Hepatocyte (in vitro differentiated cells): ENCODE data around the gene SIPA1L2.
"Not testable (repeated sequence)": the region's sequence is repeated elsewhere in the genome, so short reads cannot be mapped to it uniquely, and the experiment has no call there.

Experiments
- EZH2 ChIP-seq: fragments of 200-600 bp; sonication (generic); IDR thresholded peaks from 2 replicates; pipeline ENCODE4 v1.6.1; 2016; ENCODE audit warnings: antibody characterized with exemption, mild to moderate bottlenecking, borderline replicate concordance
- EZH2phosphoT487 ChIP-seq: fragments of 200-600 bp; sonication (generic); IDR thresholded peaks from one replicate; pipeline ENCODE4 v1.6.1; 2018; ENCODE audit warnings: antibody characterized with exemption, mild to moderate bottlenecking, low read depth, moderate library complexity; ENCODE audit not compliant: unreplicated experiment, severe bottlenecking
- TF ChIP-seq, protein P1 (sequence below): fragments of 200-600 bp; sonication (generic); IDR thresholded peaks from 2 replicates; pipeline ENCODE4 v1.5.1; 2016; ENCODE audit warnings: antibody characterized with exemption, mild to moderate bottlenecking; ENCODE audit not compliant: poor library complexity

DNA sequence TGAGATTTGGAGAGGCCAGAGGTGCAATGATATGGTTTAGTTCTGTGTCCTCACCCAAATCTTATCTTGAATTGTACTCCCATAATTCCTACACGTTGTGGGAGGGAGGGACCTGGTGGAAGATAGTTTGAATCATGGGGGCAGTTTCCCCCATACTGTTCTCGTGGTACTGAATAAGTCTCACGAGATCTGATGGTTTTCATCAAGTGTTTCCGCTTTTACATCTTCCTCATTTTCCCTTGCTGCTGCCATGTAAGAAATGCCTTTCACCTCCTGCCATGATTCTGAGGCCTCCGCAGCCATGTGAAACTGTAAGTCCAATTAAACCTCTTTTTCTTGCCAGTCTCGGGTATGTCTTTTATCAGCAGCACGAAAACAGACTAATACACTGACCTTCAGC lies 17.1 kb downstream of the SIPA1L2 start:
- TF ChIP-seq, protein P1, sequence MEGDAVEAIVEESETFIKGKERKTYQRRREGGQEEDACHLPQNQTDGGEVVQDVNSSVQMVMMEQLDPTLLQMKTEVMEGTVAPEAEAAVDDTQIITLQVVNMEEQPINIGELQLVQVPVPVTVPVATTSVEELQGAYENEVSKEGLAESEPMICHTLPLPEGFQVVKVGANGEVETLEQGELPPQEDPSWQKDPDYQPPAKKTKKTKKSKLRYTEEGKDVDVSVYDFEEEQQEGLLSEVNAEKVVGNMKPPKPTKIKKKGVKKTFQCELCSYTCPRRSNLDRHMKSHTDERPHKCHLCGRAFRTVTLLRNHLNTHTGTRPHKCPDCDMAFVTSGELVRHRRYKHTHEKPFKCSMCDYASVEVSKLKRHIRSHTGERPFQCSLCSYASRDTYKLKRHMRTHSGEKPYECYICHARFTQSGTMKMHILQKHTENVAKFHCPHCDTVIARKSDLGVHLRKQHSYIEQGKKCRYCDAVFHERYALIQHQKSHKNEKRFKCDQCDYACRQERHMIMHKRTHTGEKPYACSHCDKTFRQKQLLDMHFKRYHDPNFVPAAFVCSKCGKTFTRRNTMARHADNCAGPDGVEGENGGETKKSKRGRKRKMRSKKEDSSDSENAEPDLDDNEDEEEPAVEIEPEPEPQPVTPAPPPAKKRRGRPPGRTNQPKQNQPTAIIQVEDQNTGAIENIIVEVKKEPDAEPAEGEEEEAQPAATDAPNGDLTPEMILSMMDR, result not testable (repeated sequence)
- not testable (repeated sequence) for TF ChIP-seq EZH2, EZH2phosphoT487
